ENCODE measurements around the gene BNC2. TPM values are rescaled to one million over a fixed set of nuclear protein-coding genes. Genes with fewer than 3 reads are reported as not detected.

Gene BNC2
- total RNA-seq, 1 donor, result 2.5 TPM

DNA sequence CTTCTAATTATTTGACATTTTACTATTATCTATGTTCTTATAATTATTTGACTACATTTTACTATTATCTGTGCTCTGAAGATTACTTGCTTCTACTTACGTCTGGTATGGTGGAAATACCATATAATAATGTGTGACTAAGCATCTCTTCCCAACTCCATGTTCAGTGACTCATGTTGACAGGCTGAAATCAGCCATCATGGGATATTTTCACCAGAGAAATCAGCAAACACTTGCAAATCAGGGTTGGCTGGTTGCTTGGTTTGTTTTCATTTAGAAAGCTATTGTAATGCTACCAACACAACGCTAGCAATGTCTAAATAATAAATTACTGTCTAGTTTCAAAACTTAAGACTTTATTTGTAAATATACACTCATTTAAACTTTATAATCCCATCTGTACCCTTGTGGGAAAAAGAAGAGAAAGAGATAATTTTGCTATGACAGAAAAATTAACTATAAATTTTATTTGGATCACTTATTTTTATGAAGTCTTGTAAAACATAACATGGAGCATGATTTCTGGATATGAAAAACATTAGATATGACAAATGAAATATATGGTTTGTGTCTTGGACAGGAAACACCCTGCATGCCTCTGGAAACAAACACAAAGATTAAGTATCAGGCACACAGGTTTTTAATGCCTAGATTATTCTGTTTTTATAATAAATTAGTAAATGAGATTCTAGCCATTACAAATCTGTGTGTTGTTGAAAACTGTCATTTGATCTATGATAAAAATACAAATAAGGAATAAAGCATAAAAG is 337.6 kb downstream of the BNC2 start:
- no peaks in the 10 kb centered on the region for H3K27me3 ChIP-seq (ENCODE audit: insufficient read depth, low read length)
- H3K9me3 ChIP-seq (ENCODE audit: low read depth, low read length), result no peaks in the 10 kb centered on the region
- H3K4me1 ChIP-seq (ENCODE audit: insufficient read depth, low read length), result no peaks in the 10 kb centered on the region
- no peak overlapping the region for H3K4me3 ChIP-seq (ENCODE audit: low read length)

DNA sequence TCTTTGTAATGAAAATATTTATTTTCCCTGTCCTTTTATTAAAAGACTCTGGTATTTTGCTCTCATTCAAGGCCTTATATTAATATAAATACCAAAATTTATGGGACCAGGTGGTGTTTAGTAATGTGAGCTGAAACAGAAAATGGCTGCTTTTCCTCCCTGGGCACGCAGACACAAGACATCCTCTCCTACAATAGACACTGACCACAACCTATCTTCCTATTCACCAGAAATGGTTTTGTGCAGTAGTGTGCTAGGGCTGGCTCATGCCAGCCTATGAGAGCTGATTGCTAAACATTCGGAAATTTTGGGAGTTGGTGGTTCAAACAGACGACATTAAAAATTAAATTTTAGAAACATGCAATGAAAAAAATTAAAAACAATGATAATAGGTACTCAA is 338.2 kb downstream of the BNC2 start:
- H3K4me3 ChIP-seq (ENCODE audit: low read length), result no peak overlapping the region
- H3K4me1 ChIP-seq (ENCODE audit: insufficient read depth, low read length), result no peaks in the 10 kb centered on the region
- H3K9me3 ChIP-seq (ENCODE audit: low read depth, low read length), result no peaks in the 10 kb centered on the region
- H3K27me3 ChIP-seq (ENCODE audit: insufficient read depth, low read length), result no peaks in the 10 kb centered on the region

DNA sequence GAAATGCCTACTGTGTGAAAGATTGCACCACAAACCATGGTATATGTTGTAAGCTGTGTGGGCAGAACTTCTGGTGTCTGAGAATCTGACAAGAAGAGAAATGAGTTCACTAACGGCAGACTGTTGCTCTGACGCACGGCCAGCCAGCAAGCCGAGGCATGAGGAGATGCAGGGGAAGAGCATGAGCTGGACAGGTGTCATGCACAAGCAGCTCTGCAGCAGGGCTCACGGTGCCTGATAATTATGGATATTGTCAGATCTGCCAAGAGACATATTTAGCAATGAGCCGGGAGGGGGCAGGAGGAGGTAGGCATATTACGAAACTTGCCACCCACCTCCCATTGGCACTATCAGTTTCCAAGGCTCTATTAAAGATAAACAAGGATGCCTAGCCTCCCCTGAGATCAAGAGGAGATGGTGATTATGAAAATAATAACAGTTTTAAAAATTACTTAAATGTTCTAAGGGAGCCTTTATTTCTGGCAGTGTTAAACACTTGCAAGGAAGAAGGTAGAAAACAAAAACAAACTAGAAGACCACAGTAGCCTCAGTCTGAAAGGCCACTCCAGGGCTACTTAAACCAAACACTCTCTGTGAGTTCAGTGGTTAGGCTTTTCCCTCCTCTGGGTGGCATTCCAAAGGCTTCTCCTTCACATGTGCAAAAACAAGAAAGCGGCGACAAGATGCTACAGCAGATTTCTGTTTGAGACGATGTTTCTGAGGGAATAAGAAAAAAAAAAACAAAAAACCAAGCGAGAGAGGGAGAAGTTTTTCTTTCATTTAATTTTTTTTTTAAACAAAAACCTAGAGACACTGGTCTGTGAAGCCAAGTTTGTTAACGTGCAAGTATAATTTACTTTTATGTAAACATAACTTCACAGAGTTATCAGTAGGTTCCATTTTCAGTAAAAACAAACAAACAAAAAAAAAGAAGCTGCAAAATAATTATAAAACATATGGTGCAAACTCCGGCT is 339.5 kb downstream of the BNC2 start:
- no peaks in the 10 kb centered on the region for H3K4me1 ChIP-seq (ENCODE audit: insufficient read depth, low read length)
- H3K4me3 ChIP-seq (ENCODE audit: low read length), result no peak overlapping the region
- H3K27me3 ChIP-seq (ENCODE audit: insufficient read depth, low read length), result no peaks in the 10 kb centered on the region
- no peaks in the 10 kb centered on the region for H3K9me3 ChIP-seq (ENCODE audit: low read depth, low read length)

GRCh38 chr9:16527573-16527972 is 342.9 kb downstream of the BNC2 start:
- H3K4me1 ChIP-seq (ENCODE audit: insufficient read depth, low read length), result no peaks in the 10 kb centered on the region
- no peaks in the 10 kb centered on the region for H3K9me3 ChIP-seq (ENCODE audit: low read depth, low read length)
- H3K4me3 ChIP-seq (ENCODE audit: low read length), result no peak overlapping the region
- H3K27me3 ChIP-seq (ENCODE audit: insufficient read depth, low read length), result no peaks in the 10 kb centered on the region

DNA sequence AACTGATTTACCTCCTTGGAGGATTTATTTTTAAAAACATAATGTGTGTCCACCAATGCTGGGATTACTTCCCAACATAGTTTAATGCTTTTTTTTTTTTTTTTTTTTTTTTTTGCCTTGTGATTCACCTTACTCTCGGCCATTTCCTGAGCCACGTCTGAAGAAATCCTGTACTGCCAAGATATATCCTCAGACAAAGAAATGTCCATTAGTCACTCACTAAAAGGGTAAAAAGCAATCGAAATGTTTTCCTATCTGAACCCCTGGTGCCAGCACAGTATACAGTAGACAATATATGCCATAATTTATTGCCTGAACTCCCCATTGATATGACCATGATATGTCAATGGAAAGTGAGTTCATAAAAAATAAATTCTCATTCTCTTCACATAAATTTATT is 344.1 kb downstream of the BNC2 start:
- no peaks in the 10 kb centered on the region for H3K4me1 ChIP-seq (ENCODE audit: insufficient read depth, low read length)
- no peaks in the 10 kb centered on the region for H3K9me3 ChIP-seq (ENCODE audit: low read depth, low read length)
- no peak overlapping the region for H3K4me3 ChIP-seq (ENCODE audit: low read length)
- H3K27me3 ChIP-seq (ENCODE audit: insufficient read depth, low read length), result no peaks in the 10 kb centered on the region

- no peak overlapping the region for H3K4me3 ChIP-seq (ENCODE audit: low read length)
- no peaks in the 10 kb centered on the region for H3K27me3 ChIP-seq (ENCODE audit: insufficient read depth, low read length)
- no peaks in the 10 kb centered on the region for H3K9me3 ChIP-seq (ENCODE audit: low read depth, low read length)
- no peaks in the 10 kb centered on the region for H3K4me1 ChIP-seq (ENCODE audit: insufficient read depth, low read length)
Observed at GRCh38 chr9:16524823-16525222, 345.6 kb downstream of the BNC2 start.

DNA sequence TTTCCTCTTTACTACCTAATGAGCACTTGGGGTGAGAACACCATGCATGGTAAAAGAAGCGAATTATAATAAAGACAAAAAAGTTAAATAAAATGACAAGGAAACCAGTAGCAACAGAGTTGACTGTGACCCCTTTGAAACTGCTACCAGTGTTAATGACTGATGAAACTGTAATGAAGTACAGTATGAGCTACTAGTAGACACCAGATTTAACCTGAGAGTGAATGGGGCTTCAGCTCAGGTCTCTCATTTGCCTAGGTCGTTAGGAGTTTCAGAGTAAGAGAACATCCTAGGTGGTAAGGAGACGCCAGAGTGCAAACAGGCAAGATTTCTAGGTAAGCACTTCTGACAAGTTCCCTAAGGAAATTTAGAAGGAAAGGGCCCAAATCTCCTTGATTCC is 346.4 kb downstream of the BNC2 start:
- Histone ChIP-seq H3K4me3 (ENCODE audit: low read length) (no peak overlapping the region), H3K4me1 (ENCODE audit: insufficient read depth, low read length) (no peaks in the 10 kb centered on the region), H3K9me3 (ENCODE audit: low read depth, low read length) (no peaks in the 10 kb centered on the region), H3K27me3 (ENCODE audit: insufficient read depth, low read length) (no peaks in the 10 kb centered on the region)

- Histone ChIP-seq H3K27me3 (ENCODE audit: insufficient read depth, low read length) (no peaks in the 10 kb centered on the region), H3K4me3 (ENCODE audit: low read length) (no peak overlapping the region), H3K9me3 (ENCODE audit: low read depth, low read length) (no peaks in the 10 kb centered on the region), H3K4me1 (ENCODE audit: insufficient read depth, low read length) (no peaks in the 10 kb centered on the region)
Observed at GRCh38 chr9:16521868-16522411, 348.5 kb downstream of the BNC2 start.

DNA sequence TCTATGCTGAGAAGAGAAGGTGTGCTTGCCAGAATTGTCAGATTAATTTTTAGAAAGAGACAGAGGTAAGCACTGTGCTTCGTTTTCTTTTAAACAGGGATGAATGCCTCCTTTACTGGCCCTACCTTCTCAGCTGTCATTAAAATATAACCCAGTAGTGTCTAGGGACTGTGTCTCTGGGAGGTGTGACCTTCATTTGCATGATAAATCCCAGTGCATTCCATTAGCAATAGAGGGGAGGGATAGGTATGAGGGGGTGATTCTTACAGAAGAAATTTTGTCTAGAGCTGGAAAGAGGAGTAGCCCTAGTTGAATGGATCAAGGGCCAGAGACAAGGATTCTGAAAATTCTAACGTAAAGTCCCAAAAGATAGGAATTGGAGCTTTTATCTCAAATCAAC is 351.5 kb downstream of the BNC2 start:
- no peaks in the 10 kb centered on the region for H3K4me1 ChIP-seq (ENCODE audit: insufficient read depth, low read length)
- H3K9me3 ChIP-seq (ENCODE audit: low read depth, low read length), result no peaks in the 10 kb centered on the region
- H3K27me3 ChIP-seq (ENCODE audit: insufficient read depth, low read length), result no peaks in the 10 kb centered on the region
- H3K4me3 ChIP-seq (ENCODE audit: low read length), result no peak overlapping the region

DNA sequence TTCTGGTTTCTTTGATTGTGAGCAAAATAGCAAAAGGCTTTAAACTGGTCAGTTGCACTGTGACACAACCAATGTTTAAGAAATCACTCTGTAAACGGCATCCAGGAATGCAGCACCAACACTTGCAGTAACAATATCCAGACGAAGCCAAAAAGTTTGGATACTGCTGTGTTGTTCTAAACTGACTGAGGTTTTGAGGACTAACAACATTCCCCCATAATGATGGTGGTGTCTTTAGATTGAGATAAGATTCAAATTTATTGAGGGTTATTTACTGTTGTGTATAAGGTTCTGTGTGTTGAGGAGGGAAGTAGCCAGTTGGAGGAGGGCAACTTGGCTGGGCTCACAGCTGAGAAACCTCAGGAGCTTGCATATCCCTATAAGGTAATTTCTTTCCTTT is 353.6 kb downstream of the BNC2 start:
- H3K27me3 ChIP-seq (ENCODE audit: insufficient read depth, low read length), result no peaks in the 10 kb centered on the region
- H3K9me3 ChIP-seq (ENCODE audit: low read depth, low read length), result no peaks in the 10 kb centered on the region
- H3K4me1 ChIP-seq (ENCODE audit: insufficient read depth, low read length), result no peaks in the 10 kb centered on the region
- no peak overlapping the region for H3K4me3 ChIP-seq (ENCODE audit: low read length)

DNA sequence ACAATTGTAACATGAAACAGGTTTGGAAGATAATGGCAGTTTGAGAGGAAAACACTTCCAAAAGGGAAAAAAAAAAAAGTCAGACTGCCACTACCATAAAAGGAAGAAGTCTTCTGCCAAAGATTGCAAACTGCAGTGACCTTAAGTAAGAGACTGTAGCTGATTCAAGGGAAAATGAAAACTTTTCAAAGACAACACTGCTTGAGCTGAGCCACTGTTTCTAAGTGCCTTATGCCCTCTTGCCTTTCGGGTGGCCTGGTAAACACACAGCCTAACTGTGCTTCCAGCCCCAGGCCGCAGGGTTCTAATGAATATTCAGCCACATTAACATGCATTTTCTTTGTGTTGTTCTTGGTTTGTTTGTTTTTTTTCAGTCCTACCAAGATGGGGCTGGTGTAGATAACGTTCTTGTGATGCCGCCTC is 354.6 kb downstream of the BNC2 start:
- Histone ChIP-seq H3K27me3 (ENCODE audit: insufficient read depth, low read length) (no peaks in the 10 kb centered on the region), H3K9me3 (ENCODE audit: low read depth, low read length) (no peaks in the 10 kb centered on the region), H3K4me3 (ENCODE audit: low read length) (no peak overlapping the region), H3K4me1 (ENCODE audit: insufficient read depth, low read length) (no peaks in the 10 kb centered on the region)

DNA sequence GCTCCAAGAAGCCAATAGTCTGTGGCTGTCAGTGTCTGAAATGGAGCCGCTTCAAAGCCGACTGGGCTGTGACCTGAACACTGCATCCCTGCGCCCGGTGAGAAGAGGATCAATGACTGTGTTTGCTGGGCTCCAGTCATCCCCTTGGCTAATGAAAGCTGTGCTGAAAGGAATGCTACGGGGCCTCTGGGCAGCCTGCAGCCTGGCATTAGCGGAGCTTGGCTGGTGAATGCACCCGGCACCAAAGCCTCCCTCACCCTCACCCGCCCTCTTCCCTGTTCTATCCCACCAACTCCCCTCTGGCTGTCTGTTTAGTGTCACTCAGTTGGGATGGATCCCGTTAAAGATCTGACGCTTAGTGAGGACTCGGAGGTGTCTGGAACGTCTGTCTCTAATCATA is 355.3 kb downstream of the BNC2 start:
- H3K4me1 ChIP-seq (ENCODE audit: insufficient read depth, low read length), result no peaks in the 10 kb centered on the region
- no peaks in the 10 kb centered on the region for H3K27me3 ChIP-seq (ENCODE audit: insufficient read depth, low read length)
- H3K4me3 ChIP-seq (ENCODE audit: low read length), result no peak overlapping the region
- H3K9me3 ChIP-seq (ENCODE audit: low read depth, low read length), result no peaks in the 10 kb centered on the region

GRCh38 chr9:16514131-16514530 is 356.3 kb downstream of the BNC2 start:
- no peaks in the 10 kb centered on the region for H3K27me3 ChIP-seq (ENCODE audit: insufficient read depth, low read length)
- no peaks in the 10 kb centered on the region for H3K9me3 ChIP-seq (ENCODE audit: low read depth, low read length)
- H3K4me1 ChIP-seq (ENCODE audit: insufficient read depth, low read length), result no peaks in the 10 kb centered on the region
- H3K4me3 ChIP-seq (ENCODE audit: low read length), result no peak overlapping the region

- Histone ChIP-seq H3K9me3 (ENCODE audit: low read depth, low read length) (no peaks in the 10 kb centered on the region), H3K27me3 (ENCODE audit: insufficient read depth, low read length) (no peaks in the 10 kb centered on the region), H3K4me3 (ENCODE audit: low read length) (no peak overlapping the region), H3K4me1 (ENCODE audit: insufficient read depth, low read length) (no peaks in the 10 kb centered on the region)
Observed at GRCh38 chr9:16512281-16512680, 358.2 kb downstream of the BNC2 start.

DNA sequence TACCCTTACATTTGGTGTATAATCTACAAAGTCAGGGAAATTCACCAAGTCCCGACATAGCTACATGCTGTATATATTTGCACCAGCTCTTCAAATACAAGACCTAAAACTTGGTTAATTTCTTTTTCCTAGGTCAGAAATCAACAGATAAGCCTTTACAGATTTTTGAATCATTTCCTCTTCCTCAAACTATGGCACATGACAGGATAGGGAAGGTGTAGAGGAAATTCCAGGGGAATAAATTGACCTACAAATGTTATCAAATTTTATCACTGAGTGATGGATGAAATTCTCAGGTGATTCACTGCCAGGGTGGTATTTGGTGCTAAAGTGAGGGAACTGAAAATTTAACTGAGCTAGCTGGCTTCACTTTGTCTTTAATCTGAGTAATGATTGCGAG is 360.0 kb downstream of the BNC2 start:
- Histone ChIP-seq H3K9me3 (ENCODE audit: low read depth, low read length) (no peaks in the 10 kb centered on the region), H3K27me3 (ENCODE audit: insufficient read depth, low read length) (no peaks in the 10 kb centered on the region), H3K4me1 (ENCODE audit: insufficient read depth, low read length) (no peaks in the 10 kb centered on the region), H3K4me3 (ENCODE audit: low read length) (no peak overlapping the region)

All from mononuclear cell (primary cell).